ENCODE measurements around the gene WNT16.
"Not testable (repeated sequence)": the region's sequence is repeated elsewhere in the genome, so short reads cannot be mapped to it uniquely, and the experiment has no call there.

The WNT16 gene, protein sequence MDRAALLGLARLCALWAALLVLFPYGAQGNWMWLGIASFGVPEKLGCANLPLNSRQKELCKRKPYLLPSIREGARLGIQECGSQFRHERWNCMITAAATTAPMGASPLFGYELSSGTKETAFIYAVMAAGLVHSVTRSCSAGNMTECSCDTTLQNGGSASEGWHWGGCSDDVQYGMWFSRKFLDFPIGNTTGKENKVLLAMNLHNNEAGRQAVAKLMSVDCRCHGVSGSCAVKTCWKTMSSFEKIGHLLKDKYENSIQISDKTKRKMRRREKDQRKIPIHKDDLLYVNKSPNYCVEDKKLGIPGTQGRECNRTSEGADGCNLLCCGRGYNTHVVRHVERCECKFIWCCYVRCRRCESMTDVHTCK

GRCh38 chr7:121328508-121329190, at the start of gene WNT16:
Gene WNT16 (plus strand): TSS chr7:121329000. CDS start chr7:121329293, 293 bp downstream.
- no peak for DNase-seq

GRCh38 chr7:121279060-121279620, 49.7 kb upstream of the WNT16 start:
- no peak for DNase-seq

- DNase-seq: no peak
Measured at GRCh38 chr7:121279822-121280221, 49.0 kb upstream of the WNT16 start.

- DNase-seq: no peak
Measured at GRCh38 chr7:121280656-121281055, 48.1 kb upstream of the WNT16 start.

GRCh38 chr7:121282129-121282528, 46.7 kb upstream of the WNT16 start:
- DNase-seq: no peak

- DNase-seq: no peak
Measured at GRCh38 chr7:121285066-121285667, 43.6 kb upstream of the WNT16 start.

- no peak for DNase-seq
Measured at GRCh38 chr7:121286186-121286585, 42.6 kb upstream of the WNT16 start.

- no peak for DNase-seq
Measured at GRCh38 chr7:121286742-121287734, 41.8 kb upstream of the WNT16 start.

DNA sequence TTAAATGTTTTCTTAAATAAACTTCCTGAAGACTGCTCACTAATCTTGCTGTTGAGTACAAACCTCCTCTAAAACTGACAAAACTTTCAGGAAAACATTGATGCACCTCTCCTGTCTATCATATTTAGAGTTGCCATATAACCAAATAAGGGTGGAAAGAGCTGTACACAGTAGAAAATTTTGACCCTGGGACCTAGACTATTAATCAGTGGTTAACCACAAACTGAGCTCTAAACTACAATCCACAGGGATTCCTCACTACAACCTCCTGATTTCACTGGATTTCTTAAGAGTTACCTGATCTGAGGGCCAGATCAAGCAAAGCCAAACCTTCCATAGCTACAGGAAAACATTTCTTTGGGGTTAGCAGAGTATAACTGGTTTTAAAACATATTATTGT, 39.9 kb upstream of the WNT16 start:
- no peak for DNase-seq

DNA sequence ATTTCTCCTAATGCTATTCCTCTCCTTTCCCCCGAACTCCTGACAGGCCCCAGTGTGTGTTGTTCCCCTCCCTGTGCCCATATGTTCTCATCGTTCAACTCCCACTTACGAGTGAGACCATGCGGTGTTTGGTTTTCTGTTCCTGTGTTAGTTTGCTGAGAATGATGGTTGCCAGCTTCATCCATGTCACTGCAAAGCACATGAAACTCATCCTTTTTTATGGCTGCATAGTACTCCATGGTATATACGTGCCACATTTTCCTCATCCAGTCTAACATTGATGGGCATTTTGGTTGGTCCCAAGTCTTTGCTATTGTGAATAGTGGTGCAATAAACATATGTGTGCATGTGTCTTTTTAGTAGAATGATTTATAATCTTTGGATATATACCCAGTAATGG, 38.9 kb upstream of the WNT16 start:
- not testable (repeated sequence) for DNase-seq

DNA sequence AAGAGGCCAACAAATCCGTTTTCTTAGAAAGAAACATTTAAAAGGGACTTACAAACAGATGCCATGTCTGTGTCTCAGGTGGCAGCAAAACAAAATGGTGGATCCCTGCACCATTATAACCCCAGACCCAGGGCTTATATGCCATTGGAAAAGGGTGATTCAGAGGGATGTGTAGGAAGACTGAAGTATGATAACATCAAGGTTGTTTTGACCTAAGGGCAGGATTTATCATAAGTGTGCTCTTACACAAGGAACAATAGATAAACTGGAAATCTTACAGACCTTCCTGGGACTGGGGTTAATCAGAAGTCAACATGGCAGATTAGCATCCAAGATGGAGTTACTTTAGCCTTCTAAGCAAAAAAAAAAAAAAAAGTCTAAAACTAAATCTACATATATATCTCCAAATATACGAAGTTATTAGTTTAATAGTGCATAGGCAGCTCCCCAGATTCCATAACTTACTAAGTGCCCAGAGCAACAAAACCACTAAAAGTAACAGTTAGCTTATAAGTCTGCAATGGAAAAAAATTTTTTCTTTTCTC, 34.3 kb upstream of the WNT16 start:
- DNase-seq: no peak

GRCh38 chr7:121297843-121298242, 31.0 kb upstream of the WNT16 start:
- no peak for DNase-seq

DNA sequence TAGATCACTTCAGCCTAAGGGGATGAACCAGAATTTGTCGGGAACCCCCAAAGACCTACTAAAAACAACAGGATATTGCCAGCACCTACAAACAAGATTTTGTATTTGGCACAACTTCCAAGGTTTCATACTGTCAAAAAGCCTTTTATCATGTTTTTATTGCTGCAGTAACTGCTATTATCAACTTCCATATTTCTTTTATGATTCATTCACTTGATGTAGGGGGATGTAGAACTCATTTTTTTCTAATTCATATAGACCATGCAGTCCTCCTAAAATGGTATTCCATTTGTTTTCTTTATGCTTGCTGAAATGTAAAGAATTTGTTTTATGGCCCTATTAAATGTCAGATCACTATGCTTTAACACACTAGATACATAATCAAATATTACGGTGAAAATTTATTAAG, 30.0 kb upstream of the WNT16 start:
- DNase-seq: no peak

DNA sequence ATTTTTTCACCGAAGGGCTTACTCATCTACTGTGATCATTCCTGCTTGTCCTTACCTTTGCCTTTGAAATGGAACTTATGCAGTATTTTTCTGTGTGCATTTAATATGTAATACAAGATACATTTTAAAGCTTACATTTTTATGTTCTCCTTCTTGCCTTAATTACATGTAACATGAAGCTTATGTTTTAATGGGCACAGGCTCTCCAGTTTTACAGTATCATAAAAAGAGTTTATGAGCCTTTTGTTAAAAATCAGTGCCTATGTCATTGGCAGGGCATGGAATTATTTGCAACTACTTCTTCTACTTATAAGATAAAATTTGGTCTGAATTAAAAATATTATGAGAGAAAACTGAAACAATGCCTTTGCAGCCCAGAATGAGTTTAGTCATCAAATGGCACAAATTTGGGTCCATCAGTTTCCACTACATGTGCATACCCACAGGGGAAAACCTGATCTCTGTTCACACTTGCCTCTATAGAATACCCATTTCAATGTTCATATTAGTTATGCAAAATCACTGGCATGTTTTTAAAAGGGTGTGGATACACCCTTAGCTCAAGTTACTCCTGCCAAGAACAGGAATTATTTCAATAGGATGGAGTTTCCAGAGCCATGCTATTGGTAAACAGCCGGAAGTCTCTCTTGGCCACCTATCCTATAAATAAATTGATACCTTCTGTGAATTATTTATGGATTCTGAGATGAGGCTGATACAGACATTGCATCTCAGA, 27.9 kb upstream of the WNT16 start:
- no peak for DNase-seq

DNA sequence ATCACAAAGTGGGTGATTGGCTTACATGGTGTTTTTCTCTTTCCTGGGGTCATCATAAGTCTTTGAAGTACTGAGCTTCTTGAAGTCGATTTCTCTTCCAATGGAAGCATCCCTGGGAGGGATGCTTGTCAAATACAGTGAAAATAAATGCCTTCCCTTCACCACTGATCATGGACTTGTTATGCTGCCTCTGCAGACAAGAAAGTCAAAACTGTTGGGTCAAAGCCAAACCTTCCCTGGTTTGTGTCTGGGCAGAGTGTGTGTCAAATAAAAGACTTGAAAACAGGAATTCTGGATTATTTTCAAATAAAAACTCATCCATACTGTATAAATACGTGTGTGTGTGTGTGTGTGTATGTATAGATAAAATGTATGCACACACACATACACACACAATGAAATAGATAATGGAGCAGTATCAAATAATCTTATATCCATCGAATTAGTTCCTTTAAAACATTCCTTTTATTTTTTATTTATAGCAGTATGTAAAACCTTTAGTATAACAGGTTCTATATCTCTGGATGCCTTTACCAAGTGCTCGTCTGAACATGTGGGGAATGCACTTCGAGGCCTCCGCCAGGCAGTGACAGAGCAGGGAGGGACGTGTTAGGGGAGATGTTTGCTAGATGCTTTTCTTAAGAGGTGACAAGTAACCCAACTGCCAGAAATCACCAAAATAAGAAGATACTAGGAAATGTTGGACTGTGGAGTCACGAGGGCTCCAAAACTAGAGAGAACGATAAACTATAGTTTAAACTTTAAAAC, 27.2 kb upstream of the WNT16 start:
- DNase-seq: no peak

- DNase-seq: no peak
Measured at GRCh38 chr7:121302214-121302745, 26.5 kb upstream of the WNT16 start.

- no peak for DNase-seq
Measured at GRCh38 chr7:121303422-121304101, 25.2 kb upstream of the WNT16 start.

- DNase-seq: no peak
Measured at GRCh38 chr7:121304102-121304658, 24.6 kb upstream of the WNT16 start.

DNA sequence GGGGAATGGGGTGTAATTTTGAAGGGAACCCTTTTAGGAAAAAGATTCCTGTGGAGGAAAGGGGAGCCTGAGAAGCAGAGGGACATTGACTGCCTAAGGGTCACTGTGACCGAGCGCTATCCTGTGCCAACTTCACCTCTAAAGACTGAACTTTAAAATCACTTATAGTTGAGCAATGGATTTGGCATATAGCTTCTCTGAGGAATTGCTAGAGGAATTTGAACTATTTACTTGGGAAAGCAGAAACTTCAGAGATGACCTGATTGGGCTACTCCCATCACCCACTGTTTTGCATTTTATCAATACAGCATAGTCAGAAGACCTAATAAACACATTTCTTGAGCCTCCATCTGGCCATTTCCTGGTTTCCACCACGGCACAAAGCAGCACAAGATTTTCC, 23.7 kb upstream of the WNT16 start:
- DNase-seq: no peak

All from activated CD4-positive, CD25-positive, alpha-beta regulatory T cell treated with anti-CD3 and anti-CD28 coated beads, Interleukin-2, amount 50 U/mL, for 72 hours (primary cell).